ENCODE measurements around the gene IRAK2.

DNA sequence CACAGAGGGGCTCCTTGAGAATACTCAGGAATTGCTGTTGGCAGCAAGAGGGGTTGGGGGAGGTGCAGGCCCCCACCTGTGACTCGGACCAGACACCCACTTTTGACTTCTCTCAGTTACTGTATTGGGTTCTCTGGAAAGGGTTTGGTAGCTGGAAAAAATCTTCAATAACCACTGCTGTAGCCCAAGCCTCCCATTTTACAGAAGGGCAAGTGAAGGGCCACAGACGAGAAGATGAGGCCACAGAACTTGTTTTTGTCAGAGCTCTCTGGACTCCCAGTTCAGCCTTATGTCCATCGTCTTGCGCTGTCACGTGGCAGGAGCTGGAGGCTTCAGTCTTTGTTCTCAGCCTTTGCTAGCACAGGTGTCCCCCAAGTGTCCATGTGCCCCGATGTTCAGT, 70.8 kb downstream of the IRAK2 start:
- TF ChIP-seq, protein P1, sequence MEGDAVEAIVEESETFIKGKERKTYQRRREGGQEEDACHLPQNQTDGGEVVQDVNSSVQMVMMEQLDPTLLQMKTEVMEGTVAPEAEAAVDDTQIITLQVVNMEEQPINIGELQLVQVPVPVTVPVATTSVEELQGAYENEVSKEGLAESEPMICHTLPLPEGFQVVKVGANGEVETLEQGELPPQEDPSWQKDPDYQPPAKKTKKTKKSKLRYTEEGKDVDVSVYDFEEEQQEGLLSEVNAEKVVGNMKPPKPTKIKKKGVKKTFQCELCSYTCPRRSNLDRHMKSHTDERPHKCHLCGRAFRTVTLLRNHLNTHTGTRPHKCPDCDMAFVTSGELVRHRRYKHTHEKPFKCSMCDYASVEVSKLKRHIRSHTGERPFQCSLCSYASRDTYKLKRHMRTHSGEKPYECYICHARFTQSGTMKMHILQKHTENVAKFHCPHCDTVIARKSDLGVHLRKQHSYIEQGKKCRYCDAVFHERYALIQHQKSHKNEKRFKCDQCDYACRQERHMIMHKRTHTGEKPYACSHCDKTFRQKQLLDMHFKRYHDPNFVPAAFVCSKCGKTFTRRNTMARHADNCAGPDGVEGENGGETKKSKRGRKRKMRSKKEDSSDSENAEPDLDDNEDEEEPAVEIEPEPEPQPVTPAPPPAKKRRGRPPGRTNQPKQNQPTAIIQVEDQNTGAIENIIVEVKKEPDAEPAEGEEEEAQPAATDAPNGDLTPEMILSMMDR (IDR thresholded peaks at IDR 0.05; ENCODE audit: borderline replicate concordance, extremely low read depth, low read length, poor library complexity, severe bottlenecking): no peak
- no peak for TF ChIP-seq EZH2 (IDR thresholded peaks at IDR 0.05; ENCODE audit: borderline replicate concordance, low read depth, low read length, severe bottlenecking)

Data from DND-41 (cell line).